Heart left ventricle (tissue), 16 donors: Measurements from ENCODE around the gene SORCS2. TPM values are rescaled to one million over a fixed set of nuclear protein-coding genes. Genes with fewer than 3 reads are reported as not detected.

Experiments used
- ATAC-seq, 4 donors: fragments of 200-7000 bp; cut with Tn5 transposase; one replicate each; pipeline ENCODE4 v1.9.1; 2020 to 2022; ENCODE audit warnings: moderate library complexity in 4 of 4, mild to moderate bottlenecking in 3 of 4, moderate number of reproducible peaks in 1 of 4
- DNase-seq, 5 donors: peaks; one replicate each; pipeline ENCODE4 v3.0.0-alpha.2; 2020
- H3K27ac ChIP-seq, 12 donors: fragments of 200-600 bp; sonication (generic) in 4 of 12; one replicate each; pipeline versions ENCODE4 v1.5.0 to v1.8.0; 2016 to 2022; ENCODE audit warnings: mild to moderate bottlenecking in 2 of 12
- H3K27me3 ChIP-seq, 9 donors: fragments of 200-600 bp; sonication (generic) in 2 of 9; one replicate each; pipeline versions ENCODE4 v1.5.1 to v1.8.0; 2016 to 2022; ENCODE audit warnings: mild to moderate bottlenecking in 3 of 9
- H3K36me3 ChIP-seq, 9 donors: fragments of 200-600 bp; sonication (generic) in 2 of 9; one replicate each; pipeline versions ENCODE4 v1.5.0 to v1.8.0; 2018 to 2022; ENCODE audit warnings: mild to moderate bottlenecking in 2 of 9
- H3K4me1 ChIP-seq, 12 donors: fragments of 200-600 bp; sonication (generic) in 4 of 12; one replicate each; pipeline versions ENCODE4 v1.5.0 to v1.8.0; 2016 to 2022; ENCODE audit warnings: mild to moderate bottlenecking in 3 of 12
- H3K4me3 ChIP-seq, 12 donors: fragments of 200-600 bp; sonication (generic) in 4 of 12; one replicate each; pipeline versions ENCODE4 v1.5.0 to v1.8.0; 2017 to 2022; ENCODE audit warnings: mild to moderate bottlenecking in 9 of 12, moderate library complexity in 4 of 12
- H3K9me3 ChIP-seq, 12 donors: fragments of 200-600 bp; sonication (generic) in 4 of 12; one replicate each; pipeline versions ENCODE4 v1.5.0 to v1.8.0; 2016 to 2022; ENCODE audit warnings: mild to moderate bottlenecking in 1 of 12
- CTCF ChIP-seq, 12 donors: fragments of 200-600 bp; sonication (generic) in 4 of 12; IDR thresholded peaks; one replicate each; pipeline versions ENCODE4 v1.5.0 to v1.8.0; 2018 to 2022; ENCODE audit warnings: antibody characterized with exemption in 12 of 12, mild to moderate bottlenecking in 5 of 12
- POLR2A ChIP-seq, 2 donors: fragments of 450-650 bp; IDR thresholded peaks; one replicate each; pipeline ENCODE4 v1.6.1; 2017; ENCODE audit warnings: antibody characterized with exemption in 2 of 2, mild to moderate bottlenecking in 2 of 2, moderate library complexity in 2 of 2
- WGBS, 4 donors: extraction: QIAGEN DNeasy Blood & Tissue Kit in 2 of 4; methylation state at CpG; one replicate each; pipeline versions ENCODE4 v1.1.5 to v1.1.7; 2013 to 2018; 5-methylcytosine and 5-hydroxymethylcytosine counted together
- intact Hi-C, 10 donors: fragments of 100-400 bp; cut with DNase I; formaldehyde crosslinking; loops; one replicate each; pipeline versions ENCODE4 v1.11.1 to v1.14.2; 2022
- polyA plus RNA-seq, 2 donors: library from polyadenylated mRNA; stranded (reverse); fragments of 200-250 nt; gene quantifications; one replicate each; pipeline ENCODE4 v1.2.3, GENCODE V29; 2013
- total RNA-seq, 9 donors: library from RNA; depleted of rRNA in 2 of 9; stranded (reverse); fragments of >200 nt in 2 of 9; fragmentation: NEBNext Ultra II Directional in 3 of 9; extraction: Animal tissue kit (Norgen Biotek cat#: 25700) in 3 of 9; gene quantifications; one replicate each; pipeline versions ENCODE4 v1.1.0 to v1.2.4, GENCODE V29; 2016 to 2023
- donor health status: ischemic (EF 13 %, LVEDD 7.1; RV severe dilation, severe dysfunction).
- donor health status: healthy with polysubstance abuse.
- donor health status: DM: no; HTN: yes; CAD: no.
- donor health status: DM: no; HTN: no; CAD: no.
- donor health status: ischemic (EF 25% LVEDD 6.9; RV normal size, moderate dysfunction).
- donor health status: ischemic (EF 25% LVEDD 5.7; RV mildly dilated, moderate dysfunction).
- donor health status: healthy.
- donor health status: DM: yes; HTN: yes; CAD: no.
- donor health status: ischemic (EF 35%, LVEDD 5.7; RV mildly dilated, moderate dysfunction).
- donor health status: nonischemic (EF 11% LVEDD 7.7; RV severe dilation, severe dysfunction).
- donor health status: DM: yes; HTN: yes; CAD: no.
- donor health status: PGD.
- donor health status: ischemic (EF 29% LVEDD 5.4; RV normal size, mild dysfunction).
- donor health status: nonischemic (EF 23%, LVEDD 6.1; RV moderate dilation, normal function).

SORCS2 gene
- total and polyA plus RNA-seq, 11 donors: 0.28 to 5.5 (median 2.4) TPM

GRCh38 chr4:7285244-7286094, 93.1 kb downstream of the SORCS2 start:
- H3K36me3 ChIP-seq: no peaks in the 10 kb centered on the region
- TF ChIP-seq POLR2A (IDR thresholded peaks at IDR 0.05) (no peak), CTCF (IDR thresholded peaks at IDR 0.05) (no peak)
- intact Hi-C loops: no loop called here
- no peak overlapping the region for H3K4me3 ChIP-seq
- DNase-seq (no peak), ATAC-seq (no peak)
- peaks cover 0 to under 1% (median 0%) of the 10 kb centered on the region in 12 donors for H3K4me1 ChIP-seq
- H3K27ac ChIP-seq: peak overlapping the region in 1 of 12 donors; percentile 11
- no peaks in the 10 kb centered on the region for H3K27me3 ChIP-seq
- WGBS, 4 donors: 82 to 92% (median 82%) methylated on average over 30 to 34 of the region's 34 CpGs
- H3K9me3 ChIP-seq: no peaks in the 10 kb centered on the region

- DNase-seq: no peak
- WGBS, 4 donors: 59 to 75% (median 73%) methylated on average over 13 to 14 of the region's 14 CpGs
- ATAC-seq: no peak
Observed at GRCh38 chr4:7286170-7286569, 93.8 kb downstream of the SORCS2 start.

DNA sequence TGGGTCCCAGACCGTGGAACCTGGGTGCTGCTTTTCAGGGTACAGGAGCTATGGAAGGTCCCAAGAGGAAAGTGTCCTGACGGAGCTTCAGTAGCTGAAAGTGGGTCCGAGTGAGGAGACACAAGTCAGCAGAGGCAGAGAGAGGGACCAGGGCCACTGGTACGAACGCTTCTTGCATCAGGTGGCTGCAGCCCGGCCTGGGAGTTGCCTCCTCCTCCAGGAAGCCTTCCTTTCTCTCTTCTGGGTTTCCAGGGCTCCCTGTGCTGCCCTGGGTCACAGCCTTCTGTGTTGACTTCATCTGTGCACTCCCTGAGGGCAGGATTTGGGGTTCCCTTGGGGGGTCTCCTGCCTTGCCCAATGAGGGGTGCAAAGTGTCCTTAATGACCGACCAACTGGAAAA, 94.5 kb downstream of the SORCS2 start:
- TF ChIP-seq CTCF (IDR thresholded peaks at IDR 0.05) (no peak), POLR2A (IDR thresholded peaks at IDR 0.05) (no peak)
- H3K27me3 ChIP-seq: no peaks in the 10 kb centered on the region
- 89 to 98% (median 92%) methylated on average over 7 of the region's 7 CpGs for WGBS, 4 donors
- H3K4me3 ChIP-seq: no peak overlapping the region
- H3K36me3 ChIP-seq: no peaks in the 10 kb centered on the region
- H3K9me3 ChIP-seq: no peaks in the 10 kb centered on the region
- peak overlapping the region in 1 of 12 donors; percentile 11 for H3K27ac ChIP-seq
- ATAC-seq (no peak), DNase-seq (no peak)
- H3K4me1 ChIP-seq: peaks cover 0 to 9% (median 3%) of the 10 kb centered on the region in 12 donors
- intact Hi-C loops: no loop called here

More at GRCh38 chr4:7286170-7286569, 93.8 kb downstream of the SORCS2 start:
- Histone ChIP-seq H3K4me1 (peaks cover 0 to 3% (median 0%) of the 10 kb centered on the region in 12 donors), H3K9me3 (no peaks in the 10 kb centered on the region), H3K36me3 (no peaks in the 10 kb centered on the region), H3K27ac (peak overlapping the region in 1 of 12 donors; percentile 11), H3K27me3 (no peaks in the 10 kb centered on the region), H3K4me3 (no peak overlapping the region)
- TF ChIP-seq CTCF (IDR thresholded peaks at IDR 0.05): no peak
- TF ChIP-seq POLR2A (IDR thresholded peaks at IDR 0.05): no peak
- intact Hi-C loops: no loop called here

GRCh38 chr4:7287274-7287917, 95.1 kb downstream of the SORCS2 start:
- Histone ChIP-seq H3K36me3 (no peaks in the 10 kb centered on the region), H3K4me3 (no peak overlapping the region), H3K9me3 (no peaks in the 10 kb centered on the region), H3K27ac (no peak overlapping the region), H3K4me1 (peaks cover 0 to 15% (median 4%) of the 10 kb centered on the region in 12 donors), H3K27me3 (no peaks in the 10 kb centered on the region)
- TF ChIP-seq CTCF (IDR thresholded peaks at IDR 0.05): no peak
- TF ChIP-seq POLR2A (IDR thresholded peaks at IDR 0.05): no peak
- 77 to 84% (median 81%) methylated on average over 19 to 20 of the region's 20 CpGs for WGBS, 4 donors
- no peak for DNase-seq
- no peak for ATAC-seq
- intact Hi-C loops: no loop called here
